GM18867 (cell line): ENCODE measurements around the gene MTNR1B.
A peak's percentile ranks its signal among the peaks of the same experiment; 100 is the strongest.

ENCODE experiments used
- ATAC-seq: cut with Tn5 transposase; IDR thresholded peaks from one replicate; pipeline ENCODE4 v1.9.1; 2021; ENCODE audit warnings: mild to moderate bottlenecking, moderate library complexity; ENCODE audit not compliant: unreplicated experiment

Gene MTNR1B

DNA sequence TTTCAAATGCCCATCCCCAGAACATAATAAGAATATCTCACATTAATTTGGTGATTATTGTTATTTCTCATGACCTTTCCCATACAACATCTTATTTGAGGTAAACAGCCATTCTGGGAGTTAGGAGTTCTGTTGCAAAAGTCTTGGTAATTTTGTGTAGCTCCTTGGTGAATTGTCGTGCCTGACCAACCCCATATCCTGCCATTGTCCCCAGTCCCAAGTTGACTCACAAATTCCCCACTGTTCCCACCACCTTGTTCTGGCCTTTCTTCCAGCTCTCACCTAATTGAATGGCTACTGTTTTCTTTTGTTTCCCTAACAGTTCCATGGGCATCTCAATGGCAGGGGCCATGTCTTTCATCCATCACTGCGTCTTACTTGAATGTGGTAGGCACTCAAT, 8.0 kb downstream of the MTNR1B start:
- ATAC-seq = no peak

DNA sequence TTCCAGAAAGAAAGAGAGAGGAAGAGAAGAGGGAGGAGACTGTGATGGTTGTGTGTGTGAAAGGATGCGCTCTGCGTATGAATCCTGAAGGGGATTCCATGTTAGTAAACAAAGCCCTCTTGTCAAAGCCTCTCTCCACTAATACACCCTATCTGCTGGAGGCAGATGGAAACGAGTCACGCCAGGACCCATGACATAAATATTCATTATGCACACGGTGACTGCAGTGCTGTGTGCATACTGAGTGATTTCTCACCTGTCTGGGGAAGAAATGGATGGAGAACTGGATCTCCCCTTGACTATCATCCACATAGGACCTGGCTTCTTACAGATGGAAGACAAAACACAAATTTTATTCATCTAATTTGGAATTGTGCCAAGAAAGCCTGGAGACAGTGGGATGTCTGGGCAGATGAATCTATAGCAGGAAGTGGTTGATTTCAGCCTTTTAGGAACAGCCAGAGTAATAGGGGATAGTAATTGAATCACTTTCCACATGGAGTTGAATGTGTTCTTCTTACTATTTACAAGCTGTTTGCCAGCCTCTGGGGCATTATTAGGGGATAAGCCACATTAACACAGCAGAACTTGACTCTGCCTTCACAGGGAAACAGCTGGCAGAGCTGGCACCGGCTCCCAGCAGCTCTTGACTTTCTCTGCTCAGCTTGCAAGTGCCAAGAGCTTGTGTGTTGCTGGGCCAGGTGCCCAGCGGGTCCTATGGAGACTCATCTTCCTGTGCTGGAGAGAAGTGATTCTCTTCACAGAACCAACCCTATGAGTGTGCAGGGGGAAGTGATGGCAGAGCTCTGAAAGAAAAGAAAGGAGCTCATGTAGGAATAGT, 9.0 kb downstream of the MTNR1B start:
- ATAC-seq = no peak

DNA sequence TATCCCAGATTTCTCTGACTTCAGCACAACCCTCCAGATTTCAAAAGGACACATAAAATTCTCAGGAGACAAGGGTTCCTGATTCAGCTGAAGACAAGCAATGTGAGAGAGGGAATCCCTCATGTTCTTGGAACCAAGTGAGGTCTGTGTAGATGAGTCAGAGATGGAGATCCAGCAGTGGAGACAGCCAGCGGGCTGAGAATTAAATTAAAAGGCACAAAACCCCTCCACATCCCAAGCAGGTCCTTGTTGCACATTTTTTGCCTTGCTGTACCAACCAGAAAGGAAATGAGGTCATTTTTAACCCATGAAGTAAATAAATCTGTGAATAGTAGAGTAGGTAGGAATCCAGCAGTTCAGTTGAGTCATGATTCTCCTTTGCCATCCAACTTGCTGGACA, 9.7 kb downstream of the MTNR1B start:
- no peak for ATAC-seq

DNA sequence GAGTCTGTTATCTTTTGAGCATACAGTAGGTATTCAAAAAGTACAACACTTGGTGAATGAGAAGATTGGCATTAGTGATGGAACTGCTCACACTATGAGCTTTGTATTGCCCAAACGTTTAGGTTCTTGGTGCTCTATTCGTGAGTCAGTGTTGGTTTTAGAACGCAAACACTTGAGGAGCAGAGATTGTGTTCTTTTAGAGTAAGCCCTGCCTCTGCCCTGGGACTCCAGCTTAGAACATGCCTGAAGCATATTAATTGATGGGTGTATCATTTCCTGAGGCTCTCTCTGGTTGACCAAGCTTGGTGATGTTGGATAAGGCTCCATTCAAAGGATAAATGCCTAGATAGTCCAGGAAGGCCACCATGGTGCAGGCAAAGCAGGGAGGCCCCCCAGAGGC, 10.9 kb downstream of the MTNR1B start:
- ATAC-seq = no peak

DNA sequence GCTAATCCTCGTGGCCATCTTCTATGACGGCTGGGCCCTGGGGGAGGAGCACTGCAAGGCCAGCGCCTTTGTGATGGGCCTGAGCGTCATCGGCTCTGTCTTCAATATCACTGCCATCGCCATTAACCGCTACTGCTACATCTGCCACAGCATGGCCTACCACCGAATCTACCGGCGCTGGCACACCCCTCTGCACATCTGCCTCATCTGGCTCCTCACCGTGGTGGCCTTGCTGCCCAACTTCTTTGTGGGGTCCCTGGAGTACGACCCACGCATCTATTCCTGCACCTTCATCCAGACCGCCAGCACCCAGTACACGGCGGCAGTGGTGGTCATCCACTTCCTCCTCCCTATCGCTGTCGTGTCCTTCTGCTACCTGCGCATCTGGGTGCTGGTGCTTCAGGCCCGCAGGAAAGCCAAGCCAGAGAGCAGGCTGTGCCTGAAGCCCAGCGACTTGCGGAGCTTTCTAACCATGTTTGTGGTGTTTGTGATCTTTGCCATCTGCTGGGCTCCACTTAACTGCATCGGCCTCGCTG, 12.1 kb downstream of the MTNR1B start:
- no peak for ATAC-seq

DNA sequence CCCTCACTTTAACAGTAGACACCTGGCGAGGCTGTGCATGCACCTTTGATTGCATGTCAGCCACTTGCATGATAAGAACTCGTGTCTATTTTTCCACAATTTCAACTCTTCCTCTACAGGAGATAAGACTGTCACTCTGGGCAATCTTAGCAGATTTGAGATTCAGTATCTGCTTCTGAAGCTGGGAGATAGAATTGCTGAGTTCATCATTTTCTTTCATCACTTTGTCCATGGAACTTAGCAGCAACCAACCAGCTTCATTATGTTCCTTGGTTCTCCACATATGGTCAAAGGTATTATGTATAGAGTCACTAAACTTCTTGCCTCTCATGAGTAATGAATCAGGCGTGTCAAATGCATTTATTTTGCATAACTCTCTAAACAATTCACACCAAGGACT, 17.1 kb downstream of the MTNR1B start:
- ATAC-seq = no peak

DNA sequence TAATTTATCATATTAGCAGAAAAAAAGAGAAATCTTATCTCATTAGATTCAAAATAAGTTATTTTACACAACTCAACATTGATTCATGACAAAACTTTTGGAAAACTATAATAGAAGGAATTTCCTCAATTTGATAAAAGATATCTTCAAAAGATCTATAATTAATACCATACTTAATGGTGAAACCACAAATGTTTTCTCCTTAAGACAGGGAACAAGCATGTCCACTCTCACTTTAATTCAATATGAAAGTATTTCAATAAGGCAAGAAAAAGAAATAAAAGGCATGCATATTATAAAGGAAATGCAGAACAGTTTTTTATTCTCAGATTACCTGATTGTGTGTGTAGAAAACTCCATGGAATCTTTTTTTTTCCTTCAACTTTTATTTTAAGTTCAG, 23.6 kb downstream of the MTNR1B start:
- no peak for ATAC-seq

DNA sequence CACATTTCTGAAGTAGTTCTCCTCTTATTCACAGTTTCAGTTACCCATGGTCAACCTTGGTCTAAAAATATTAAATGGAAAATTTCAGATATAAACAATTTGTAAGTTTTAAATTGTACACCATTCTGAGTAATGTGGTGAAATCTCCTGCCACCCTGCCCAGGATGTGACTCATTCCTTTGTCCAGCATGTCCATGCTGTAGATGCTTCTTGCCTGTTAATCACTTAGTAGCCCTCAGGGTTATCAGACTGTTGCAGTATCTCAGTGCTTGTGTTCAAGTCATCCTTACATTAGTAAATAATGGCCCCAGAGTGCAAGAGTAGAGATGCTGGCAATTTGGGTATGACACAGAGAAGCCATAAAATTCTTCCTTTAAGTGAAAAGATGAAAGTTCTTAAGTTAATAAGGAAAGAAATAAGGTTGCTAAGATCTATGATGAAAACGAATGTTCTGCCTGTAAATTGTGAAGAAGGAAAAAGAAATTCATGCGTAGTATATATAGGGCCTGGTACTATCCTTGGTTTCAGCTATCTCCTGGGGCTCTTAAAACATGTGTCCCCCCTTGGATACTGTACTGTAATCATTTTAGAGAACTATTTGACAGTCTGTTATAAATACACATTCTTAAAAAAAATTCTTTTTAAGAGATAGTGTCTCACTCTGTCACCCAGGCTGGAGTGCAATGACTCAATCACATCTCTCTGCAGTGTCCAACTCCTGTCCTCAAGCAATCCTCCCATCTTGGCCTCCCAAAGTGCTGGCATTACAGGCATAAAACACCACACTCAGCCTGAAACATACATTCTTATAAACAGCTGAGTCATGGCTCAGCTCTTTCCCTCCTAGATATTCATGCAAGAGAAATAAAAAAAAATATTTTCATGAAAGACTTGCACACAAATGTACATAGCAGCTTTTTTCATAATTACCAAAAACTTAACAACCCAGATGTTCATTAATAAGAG, 31.3 kb downstream of the MTNR1B start:
- no peak for ATAC-seq

DNA sequence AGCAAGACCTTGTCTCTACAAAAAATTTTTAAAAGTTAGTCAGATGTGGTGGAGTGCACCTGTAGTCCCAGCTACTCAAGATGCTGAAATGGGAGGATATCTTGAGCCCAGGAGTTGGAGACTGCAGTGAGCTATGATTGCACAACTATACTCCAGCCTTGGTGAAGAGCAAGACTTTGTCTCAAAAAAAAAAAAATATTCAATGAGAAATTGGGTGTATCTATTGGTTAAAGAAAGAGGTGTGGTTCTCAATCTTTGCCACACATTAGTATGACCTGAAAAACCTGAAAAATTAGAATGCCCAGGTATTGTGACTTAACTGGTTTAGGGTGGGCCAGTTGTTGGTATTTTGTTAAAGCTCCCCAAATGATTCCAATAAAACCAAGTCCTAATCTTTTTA, 32.4 kb downstream of the MTNR1B start:
- ATAC-seq = no peak

DNA sequence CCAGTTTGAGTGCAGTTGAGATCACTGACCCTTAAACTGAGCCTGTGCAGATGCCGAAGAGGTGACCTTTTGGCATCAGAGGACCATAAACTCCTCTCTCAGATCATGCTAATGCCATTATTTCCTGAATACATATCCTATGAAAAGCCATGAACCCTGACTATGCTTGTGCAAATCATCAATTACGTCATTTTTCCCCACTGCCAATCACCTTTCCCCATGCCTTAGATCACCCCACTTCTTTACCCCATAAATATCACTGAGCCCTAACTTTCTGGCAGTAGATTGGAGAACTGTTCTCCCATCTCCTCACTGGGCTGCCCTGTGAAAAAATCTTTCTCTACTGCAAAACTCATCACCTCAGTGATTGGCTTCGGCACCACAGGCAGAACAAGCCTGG, 32.9 kb downstream of the MTNR1B start:
- ATAC-seq = no peak

DNA sequence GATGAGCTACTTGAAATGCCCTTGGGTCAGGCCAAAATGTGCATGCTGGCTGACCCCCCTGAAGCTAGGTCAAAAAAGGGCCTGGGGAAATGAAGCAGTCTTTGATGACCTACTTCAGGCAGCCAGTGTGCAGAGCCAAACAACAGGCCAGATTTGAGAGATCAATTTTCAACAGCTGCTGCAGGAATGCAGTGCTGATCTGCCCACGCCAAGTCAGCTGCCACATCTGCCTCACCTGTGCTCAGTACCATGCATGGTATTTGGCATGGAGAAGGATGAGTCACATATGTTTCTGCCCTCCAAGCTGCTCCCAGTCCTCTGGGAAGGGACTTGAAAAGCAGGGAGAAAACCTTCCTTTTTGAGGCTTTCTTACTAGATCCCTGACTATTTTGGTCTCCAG, 35.8 kb downstream of the MTNR1B start:
- no peak for ATAC-seq

DNA sequence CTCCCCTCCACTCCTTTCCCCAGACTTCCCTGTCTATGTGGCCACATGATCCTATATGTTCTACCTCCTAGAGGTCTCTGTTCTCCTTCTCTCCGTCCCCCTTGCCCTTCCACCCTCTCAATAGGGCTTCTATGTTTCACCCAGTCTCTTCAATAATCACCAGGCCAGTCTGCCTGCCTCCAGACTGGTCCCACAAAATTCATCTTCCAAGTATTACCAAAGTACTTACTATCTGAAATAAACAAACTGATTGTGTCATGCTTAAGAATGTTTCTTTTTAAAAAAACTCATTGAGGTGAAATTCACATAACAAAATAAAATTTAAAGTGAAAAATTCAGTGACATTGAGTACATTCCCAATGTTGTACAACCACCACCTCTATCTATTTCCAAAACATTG, 44.2 kb downstream of the MTNR1B start:
- ATAC-seq = no peak

DNA sequence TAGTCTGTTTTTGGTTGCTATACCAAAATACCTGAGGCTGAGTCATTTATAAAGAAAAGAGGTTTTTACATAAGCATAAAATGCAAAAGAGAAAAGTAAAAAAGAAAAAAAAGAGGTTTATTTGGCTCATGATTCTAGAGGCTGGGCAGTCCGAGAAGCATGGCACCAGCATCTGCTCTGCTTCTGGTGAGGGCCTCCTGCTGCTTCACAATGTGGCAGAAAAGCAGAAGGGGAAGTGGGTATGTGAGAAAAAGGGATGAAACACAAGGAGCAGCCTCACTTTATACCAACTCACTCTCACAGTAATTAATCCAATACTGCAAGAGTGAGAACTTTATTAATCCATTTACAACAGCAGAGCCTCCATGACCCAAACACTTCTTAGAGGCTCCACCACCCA, 47.1 kb downstream of the MTNR1B start:
- ATAC-seq = no peak

DNA sequence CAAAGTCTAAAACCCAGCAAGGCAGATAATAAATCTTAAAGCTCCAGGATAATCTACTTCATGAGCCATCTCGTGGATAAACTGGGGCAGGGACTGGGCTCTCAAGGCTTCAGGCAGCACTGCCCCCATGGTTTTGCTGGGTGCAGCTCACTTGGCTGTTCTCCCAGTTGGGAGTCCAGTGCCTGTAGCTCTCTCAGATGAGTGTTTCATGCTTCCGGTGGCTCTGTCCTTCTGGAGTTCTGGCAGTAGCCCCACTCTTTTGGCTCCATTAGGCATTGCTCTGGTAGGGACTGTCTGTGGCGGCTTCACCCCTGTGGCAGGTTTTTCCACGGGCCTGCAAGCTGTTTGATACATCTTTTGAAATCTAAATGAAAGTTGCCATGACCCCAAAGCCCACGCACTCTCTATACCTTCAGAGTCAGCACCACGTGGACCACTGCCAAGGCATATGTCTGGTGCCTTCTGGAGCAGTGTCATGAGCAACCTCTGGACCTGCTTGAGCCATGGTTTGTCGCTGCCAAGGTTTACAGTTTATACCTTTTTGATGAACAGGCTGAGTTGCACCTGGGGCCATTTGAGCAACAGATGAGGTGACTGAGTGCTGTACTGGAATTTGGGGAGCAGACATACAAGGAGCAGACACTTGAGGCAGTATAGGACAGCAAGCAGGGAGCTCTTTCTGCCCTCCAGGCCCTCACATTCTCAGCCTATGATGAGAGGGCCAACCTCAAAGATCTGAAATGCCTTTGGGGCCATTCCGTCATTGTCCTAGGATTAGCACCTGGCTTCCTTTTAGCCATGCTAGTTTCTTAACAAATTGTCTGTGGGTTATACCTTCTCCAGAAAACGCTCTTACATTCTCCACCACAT, 48.6 kb downstream of the MTNR1B start:
- ATAC-seq = no peak

DNA sequence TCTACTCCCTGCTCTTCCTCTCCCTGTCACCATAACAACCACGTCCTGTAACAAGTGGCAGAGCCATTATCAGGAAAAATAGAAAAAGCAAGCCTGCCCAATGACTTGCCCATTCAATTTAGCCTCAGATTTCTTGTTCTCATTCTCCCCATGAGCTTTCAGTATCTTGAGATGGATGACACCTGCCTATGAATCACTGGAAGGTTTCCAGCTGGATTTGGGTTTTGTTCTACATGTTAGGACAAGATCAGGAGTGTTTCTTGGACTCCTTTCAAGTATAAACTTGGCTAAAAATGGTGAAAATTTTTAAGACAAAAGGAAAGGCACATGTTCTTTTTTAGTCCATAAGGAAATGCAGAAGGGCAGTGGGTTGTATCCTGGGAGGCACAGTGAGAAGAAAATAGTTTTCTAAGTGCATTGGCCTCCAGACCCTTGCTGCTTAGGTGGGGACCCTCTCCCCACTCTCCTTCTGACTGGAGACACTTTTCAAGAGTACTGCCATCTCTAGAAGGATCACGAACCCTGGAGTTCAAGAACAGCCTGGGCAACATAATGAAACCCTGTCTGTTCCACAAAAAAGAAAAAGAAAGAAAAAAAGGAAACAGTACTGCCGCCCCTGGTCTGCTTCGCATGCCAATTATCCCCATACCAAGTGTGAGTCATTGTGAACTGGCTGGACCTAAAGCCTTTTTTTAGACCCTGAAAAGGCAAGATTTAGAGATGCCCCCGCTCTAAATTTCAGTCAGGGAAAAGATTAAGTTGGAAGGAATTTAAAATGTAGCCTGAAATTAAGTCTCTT, 51.0 kb downstream of the MTNR1B start:
- ATAC-seq = no peak

DNA sequence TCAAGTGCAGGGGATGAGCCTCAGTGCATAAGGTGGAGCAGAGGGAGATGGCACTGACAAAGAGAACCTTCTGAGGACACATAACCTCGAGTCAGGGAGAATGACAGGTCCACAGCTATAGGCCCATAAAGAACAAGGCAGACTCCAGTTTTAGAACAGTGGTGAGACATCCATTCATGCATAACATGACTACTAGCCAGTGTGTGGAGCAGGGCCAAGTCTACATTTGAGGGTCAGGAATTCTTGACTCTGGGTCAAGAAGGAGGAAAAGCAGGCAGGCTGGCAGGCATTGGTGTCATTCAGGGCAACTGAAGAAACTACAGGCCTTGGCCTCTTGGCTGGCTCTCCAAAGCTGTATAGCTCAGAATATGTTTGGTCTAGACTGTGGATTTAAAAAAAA, 54.9 kb downstream of the MTNR1B start:
- ATAC-seq = no peak

DNA sequence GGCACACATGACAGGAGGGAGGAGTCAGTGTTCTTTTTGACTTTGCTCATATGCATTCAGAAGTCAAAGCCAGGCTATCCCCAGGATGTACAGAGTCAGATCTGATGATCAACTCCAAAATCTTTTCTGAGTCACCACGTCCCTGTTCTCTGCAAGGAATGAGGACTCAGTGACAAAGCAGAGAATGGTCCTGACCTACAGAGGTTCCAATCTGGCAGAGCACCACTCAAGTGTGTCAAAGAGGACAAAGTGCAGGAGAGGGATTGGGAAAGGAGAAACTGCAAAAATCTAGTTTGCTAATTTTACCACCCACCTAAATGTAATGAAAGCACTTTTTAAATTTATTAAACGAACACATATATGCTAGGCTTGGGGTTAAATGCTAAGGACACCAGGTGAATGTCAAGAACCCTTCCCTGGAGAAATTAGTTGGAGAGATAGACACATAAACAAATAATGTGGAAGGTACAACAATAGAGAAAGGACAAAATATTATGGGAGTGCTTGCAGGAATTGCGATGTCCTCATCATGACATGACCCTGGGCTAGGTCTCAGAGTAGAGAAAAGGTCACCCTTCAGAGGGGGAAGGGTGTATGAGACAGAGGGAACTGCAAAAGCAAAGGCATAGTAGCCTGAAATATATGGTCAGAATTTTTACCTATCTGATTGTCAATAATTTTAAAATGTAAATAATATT, 56.3 kb downstream of the MTNR1B start:
- no peak for ATAC-seq

DNA sequence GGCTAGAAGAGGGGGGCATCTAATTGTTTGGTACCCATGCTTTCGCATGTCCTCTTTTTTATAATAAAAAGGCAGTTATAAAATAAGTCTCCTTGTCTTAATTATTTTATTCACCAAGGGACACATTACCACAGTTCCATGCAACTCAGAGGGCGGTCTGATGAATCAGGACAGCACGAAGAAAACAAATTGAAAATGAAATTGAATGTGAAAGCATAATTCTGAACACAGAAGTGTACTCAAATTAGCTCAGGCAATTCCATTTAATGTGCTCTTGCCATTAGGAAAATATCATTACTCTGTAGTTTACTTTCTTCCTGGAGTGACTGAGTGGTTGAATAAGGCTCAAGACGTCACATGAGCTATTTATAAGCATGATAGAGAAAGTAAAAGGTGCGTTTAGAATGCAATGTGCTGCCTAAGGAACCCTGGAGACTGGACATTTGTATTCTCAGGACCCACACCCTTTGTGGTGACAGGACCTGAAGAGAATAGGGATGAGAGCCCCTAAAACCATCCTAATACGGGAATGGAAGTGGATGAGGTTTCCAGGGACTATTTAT, 59.6 kb downstream of the MTNR1B start:
- ATAC-seq = peak; percentile 87

DNA sequence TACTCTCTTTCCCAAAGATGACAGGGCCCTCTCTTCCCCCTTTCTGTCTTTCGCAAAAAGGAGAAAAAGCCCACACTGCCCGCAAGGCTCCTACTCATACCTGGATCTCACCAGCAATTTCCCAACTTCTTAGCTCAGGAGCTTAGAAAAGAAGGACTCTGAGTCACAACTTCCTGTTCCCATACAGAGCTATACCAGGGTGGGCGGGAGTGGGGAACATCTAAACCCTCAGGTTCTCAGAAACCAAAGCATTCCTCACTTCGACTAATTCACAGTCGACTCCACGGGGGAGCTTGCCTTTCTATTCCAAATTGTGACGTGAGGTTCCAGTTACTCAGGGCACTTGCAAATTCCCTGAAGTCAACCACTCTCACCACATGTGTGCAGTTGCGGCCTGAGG, 61.9 kb downstream of the MTNR1B start:
- ATAC-seq = no peak
